Hypothalamus (tissue), 51 donors: ENCODE results near the gene SLC38A5.

Source experiments
- DNase-seq, 51 donors: peaks; one replicate each; lab custom pipeline; 2025; lab: John Stamatoyannopoulos, UW

Gene SLC38A5

GRCh38 chrX:48492293-48492910 lies 22.3 kb upstream of the SLC38A5 start:
- no peak for DNase-seq

GRCh38 chrX:48491809-48492208 lies 21.7 kb upstream of the SLC38A5 start:
- no peak for DNase-seq

- DNase-seq: no peak
These were observed 20.6 kb upstream of the SLC38A5 start for GRCh38 chrX:48490661-48491060.

GRCh38 chrX:48489892-48490291 lies 19.8 kb upstream of the SLC38A5 start:
- no peak for DNase-seq

GRCh38 chrX:48489296-48489695 lies 19.2 kb upstream of the SLC38A5 start:
- DNase-seq: no peak

- no peak for DNase-seq
These were observed 18.0 kb upstream of the SLC38A5 start for GRCh38 chrX:48488034-48488433.

GRCh38 chrX:48487362-48487798 lies 17.3 kb upstream of the SLC38A5 start:
- DNase-seq: no peak

- DNase-seq: no peak
These were observed 12.5 kb upstream of the SLC38A5 start for GRCh38 chrX:48482526-48482925.

- DNase-seq: no peak
These were observed 10.5 kb upstream of the SLC38A5 start for GRCh38 chrX:48480583-48480982.

- no peak for DNase-seq
These were observed 10.1 kb upstream of the SLC38A5 start for GRCh38 chrX:48480142-48480541.

- DNase-seq: no peak
These were observed 8.7 kb upstream of the SLC38A5 start for GRCh38 chrX:48478806-48479205.

GRCh38 chrX:48477960-48478755 lies 8.1 kb upstream of the SLC38A5 start:
- DNase-seq: no peak

- no peak for DNase-seq
These were observed 6.9 kb upstream of the SLC38A5 start for GRCh38 chrX:48476919-48477318.

GRCh38 chrX:48475774-48476577 lies 5.9 kb upstream of the SLC38A5 start, which contains the start of gene FTSJ1:
Gene FTSJ1, plus strand, starts transcription at chrX:48476199. Its CDS starts 1,849 bp downstream, at chrX:48478048.
- DNase-seq: peak; percentile 25 to 90 (median 75)

GRCh38 chrX:48475296-48475695 lies 5.2 kb upstream of the SLC38A5 start:
- DNase-seq: no peak

GRCh38 chrX:48474581-48474980 lies 4.5 kb upstream of the SLC38A5 start:
- DNase-seq: no peak

- DNase-seq: no peak
These were observed 4.1 kb upstream of the SLC38A5 start for GRCh38 chrX:48474127-48474526.

- DNase-seq: no peak
These were observed 3.6 kb upstream of the SLC38A5 start for GRCh38 chrX:48473704-48473990.

- no peak for DNase-seq
These were observed 3.0 kb upstream of the SLC38A5 start for GRCh38 chrX:48472851-48473703.

GRCh38 chrX:48472225-48472624 lies 2.2 kb upstream of the SLC38A5 start:
- DNase-seq: no peak

- DNase-seq: no peak
These were observed 1.4 kb upstream of the SLC38A5 start for GRCh38 chrX:48471504-48471903.
